Endothelial cell of umbilical vein (primary cell): ENCODE results near the gene HAUS6. TPM values are rescaled to one million over a fixed set of nuclear protein-coding genes. Genes with fewer than 3 reads are reported as not detected.

ENCODE experiments used
- BruUV-seq: library from RNA; stranded (reverse); fragments of 400-500 nt; replicated peaks from 2 replicates; lab custom pipeline; 2021; lab: Mats Ljungman, UMichigan
- CTCF ChIA-PET: fragments of 300-600, 350-600 bp; sonication (Branson Sonifier 250); formaldehyde crosslinking; loops from one replicate; lab custom pipeline; 2021; ENCODE audit warnings: antibody characterized with exemption, inconsistent platforms; lab: Charles Lee
- POLR2A ChIA-PET: fragments of 300-600, 350-600 bp; sonication (Branson Sonifier 250); formaldehyde crosslinking; loops from one replicate; lab custom pipeline; 2021; ENCODE audit warnings: antibody characterized with exemption, inconsistent platforms; lab: Charles Lee
- DNase-seq: peaks from one replicate; pipeline ENCODE4 v3.0.0-alpha.2; 2011; ENCODE audit warnings: low read depth, low spot score
- FAIRE-seq: peaks from 2 replicates; lab custom pipeline; 2011; peaks lifted over from hg19 to GRCh38; lab: Jason Lieb, UNC
- H2AFZ ChIP-seq: 2 replicates; pipeline ENCODE4 v1.6.0; 2012; ENCODE audit warnings: low read depth, low read length, control low read depth, inconsistent platforms
- H3K27ac ChIP-seq: 2 replicates; pipeline ENCODE4 v1.5.1; 2011; ENCODE audit warnings: low read depth, mild to moderate bottlenecking, control low read depth, low read length, moderate library complexity; ENCODE audit not compliant: insufficient read depth
- H3K27me3 ChIP-seq, 2 experiments: 2 replicates each; pipeline versions ENCODE4 v1.6.0 to v1.6.1; 2011; ENCODE audit warnings: low read length in 2 of 2, mixed read lengths in 1 of 2; ENCODE audit not compliant: control insufficient read depth in 2 of 2, insufficient read depth in 2 of 2
- H3K36me3 ChIP-seq, 2 experiments: 2 replicates in 1 of 2; 3 replicates in 1 of 2; pipeline ENCODE4 v1.5.1; 2011; ENCODE audit warnings: low read length in 2 of 2, mild to moderate bottlenecking in 1 of 2, moderate library complexity in 1 of 2; ENCODE audit not compliant: control insufficient read depth in 2 of 2, insufficient read depth in 2 of 2; ENCODE audit errors: extremely low read depth in 1 of 2
- H3K4me1 ChIP-seq: 3 replicates; pipeline ENCODE4 v1.5.1; 2011; ENCODE audit warnings: mild to moderate bottlenecking, low read length; ENCODE audit not compliant: control insufficient read depth, insufficient read depth; ENCODE audit errors: extremely low read depth
- H3K4me2 ChIP-seq: 2 replicates; pipeline ENCODE4 v1.6.1; 2011; ENCODE audit warnings: low read length, control low read depth, mixed read lengths; ENCODE audit not compliant: insufficient read depth
- H3K4me3 ChIP-seq, 3 experiments: fragments of 200-600 bp in 1 of 3; sonication (generic), shearing (Covaris generic) in 1 of 3; replicated peaks in 1 of 3; 2 replicates each; pipeline ENCODE4 v1.5.1; 2011 to 2016; ENCODE audit warnings: control low read depth in 3 of 3, low read length in 3 of 3, mild to moderate bottlenecking in 2 of 3, inconsistent platforms in 1 of 3, low read depth in 1 of 3, moderate library complexity in 1 of 3; ENCODE audit not compliant: insufficient read depth in 1 of 3
- H3K79me2 ChIP-seq: 2 replicates; pipeline ENCODE4 v1.6.0; 2012; ENCODE audit warnings: low read length, inconsistent platforms; ENCODE audit not compliant: control insufficient read depth, insufficient read depth
- H3K9ac ChIP-seq: replicated peaks from 2 replicates; pipeline ENCODE3; 2011; ENCODE audit warnings: low read length, control low read depth; ENCODE audit not compliant: insufficient read depth; ENCODE audit errors: extremely low read depth
- H3K9me1 ChIP-seq: replicated peaks from 3 replicates; pipeline ENCODE4 v1.6.0; 2011; ENCODE audit warnings: mild to moderate bottlenecking, low read length; ENCODE audit not compliant: control insufficient read depth, insufficient read depth; ENCODE audit errors: extremely low read depth
- H3K9me3 ChIP-seq: replicated peaks from 2 replicates; pipeline ENCODE4 v1.5.1; 2012; ENCODE audit warnings: low read length, inconsistent platforms; ENCODE audit not compliant: control insufficient read depth, insufficient read depth
- H4K20me1 ChIP-seq: replicated peaks from 2 replicates; pipeline ENCODE3; 2011; ENCODE audit warnings: mild to moderate bottlenecking, low read length; ENCODE audit not compliant: control insufficient read depth, insufficient read depth; ENCODE audit errors: extremely low read depth
- CTCF ChIP-seq, 2 donors: IDR thresholded peaks; 1 replicate in 1 of 2; 2 replicates in 1 of 2; pipeline ENCODE4 v1.5.1; 2011; ENCODE audit warnings: low read length in 2 of 2, mild to moderate bottlenecking in 2 of 2, moderate library complexity in 2 of 2, control low read depth in 1 of 2, inconsistent platforms in 1 of 2, low read depth in 1 of 2; ENCODE audit not compliant: insufficient read depth in 1 of 2; ENCODE audit errors: extremely low read depth in 1 of 2
- EZH2 ChIP-seq: IDR thresholded peaks from 2 replicates; pipeline ENCODE4 v1.6.1; 2012; ENCODE audit warnings: borderline replicate concordance, low read depth, mild to moderate bottlenecking, moderate library complexity, low read length, inconsistent platforms; ENCODE audit not compliant: severe bottlenecking
- FOS ChIP-seq: IDR thresholded peaks from 2 replicates; pipeline ENCODE4 v1.6.1; 2011; ENCODE audit warnings: mild to moderate bottlenecking, low read length, moderate library complexity, borderline replicate concordance; ENCODE audit not compliant: insufficient read depth
- GATA2 ChIP-seq: IDR thresholded peaks from 2 replicates; pipeline ENCODE4 v1.7.0; 2011; ENCODE audit warnings: low read depth, mild to moderate bottlenecking, moderate library complexity, mixed read lengths, low read length; ENCODE audit not compliant: insufficient read length, insufficient read depth
- JUN ChIP-seq: IDR thresholded peaks from 2 replicates; pipeline ENCODE4 v1.6.1; 2011; ENCODE audit warnings: borderline replicate concordance, low read depth; ENCODE audit not compliant: insufficient read length, insufficient read depth
- MAX ChIP-seq: IDR thresholded peaks from 2 replicates; pipeline ENCODE4 v1.6.1; 2011; ENCODE audit not compliant: insufficient read depth, insufficient read length
- MYC ChIP-seq: IDR thresholded peaks from one replicate; pipeline ENCODE4 v1.6.1; 2011; ENCODE audit warnings: mild to moderate bottlenecking, low read depth, low read length
- POLR2A ChIP-seq: IDR thresholded peaks from 2 replicates; pipeline ENCODE4 v1.6.1; 2012; ENCODE audit warnings: low read depth, mild to moderate bottlenecking, control low read depth, low read length
- POLR2AphosphoS5 ChIP-seq: IDR thresholded peaks from 2 replicates; pipeline ENCODE4 v1.6.1; 2012; ENCODE audit warnings: low read depth, mild to moderate bottlenecking, control low read depth, low read length, moderate library complexity; ENCODE audit not compliant: insufficient read depth
- dilution Hi-C: fragments of 300-500 bp; cut with MboI; formaldehyde crosslinking; loops from one replicate; pipeline ENCODE4 v1.15.0; 2019; ENCODE audit warnings: low sequenced_read_pairs; ENCODE audit not compliant: extremely low pct_ligation_motif_present
- intact Hi-C: fragments of 100-400 bp; cut with micrococcal nuclease; formaldehyde crosslinking; loops from one replicate; pipeline ENCODE4 v1.10.0; 2022
- polyA plus RNA-seq, 4 experiments: library from polyadenylated mRNA; depleted of rRNA in 3 of 4; stranded (reverse) in 3 of 4; unstranded in 1 of 4; fragments of >200 nt; gene quantifications; 2 replicates each; pipeline versions ENCODE4 v1.2.1 to v1.2.3, GENCODE V29; 2011 to 2012; ENCODE audit warnings: missing spikeins in 1 of 4
- total RNA-seq: library from RNA; stranded (reverse); gene quantifications from 2 replicates; pipeline ENCODE4 v1.2.3, GENCODE V29; 2021

HAUS6 gene
- total and polyA plus RNA-seq, 2 donors (not counting 3 experiments of a cell fraction or from before 2014, with no cell fraction given) = 4.5 to 19.6 TPM

- Histone ChIP-seq H3K9me3 (no peaks in the 10 kb centered on the region), H3K4me3 (no peak overlapping the region), H2AFZ (no peak overlapping the region), H3K9me1 (no peaks in the 10 kb centered on the region), H3K36me3 (peaks cover 25 to 36% of the 10 kb centered on the region in 2 experiments), H3K9ac (peak overlapping the region; percentile 46), H4K20me1 (no peaks in the 10 kb centered on the region), H3K4me2 (peak overlapping the region; percentile 6), H3K27ac (peak overlapping the region; percentile 59), H3K79me2 (no peaks in the 10 kb centered on the region), H3K4me1 (peaks cover 34% of the 10 kb centered on the region), H3K27me3 (no peaks in the 10 kb centered on the region)
- ChIA-PET POLR2A (no interaction called here), CTCF (interaction anchor here (0.7 to 1.6 kb wide), 4 partner anchors 46 to 71 kb away, joined by 3 to 9 read pairs (median 4); partner anchors contain the start of gene RRAGA)
- intact Hi-C loops (loop anchor here (1.0 to 5.0 kb wide), 3 partner anchors 17 to 257 kb away; no protein-coding TSS in a partner anchor), dilution Hi-C loops (no loop called here)
- FAIRE-seq (no peak), DNase-seq (no peak)
- no peak for TF ChIP-seq EZH2
- TF ChIP-seq GATA2 = no peak
- TF ChIP-seq CTCF (IDR thresholded peaks at IDR 0.05; ENCODE audit: extremely low read depth in 1 of 2, insufficient read depth in 1 of 2, low read depth in 1 of 2, low read length in 2 of 2) = no peak
- no peak for TF ChIP-seq MYC
- no peak for TF ChIP-seq JUN
- no peak for TF ChIP-seq POLR2AphosphoS5
- TF ChIP-seq POLR2A = no peak
- TF ChIP-seq MAX = no peak
- no peak for TF ChIP-seq FOS
- no TSS peak for BruUV-seq
These were observed 17.2 kb upstream of the HAUS6 start for GRCh38 chr9:19119801-19120440.
